ENCODE data around the gene LCA5L. TPM values are rescaled to one million over a fixed set of nuclear protein-coding genes. Genes with fewer than 3 reads are reported as not detected.
"Not testable (repeated sequence)": the region's sequence is repeated elsewhere in the genome, so short reads cannot be mapped to it uniquely, and the experiment has no call there.

The LCA5L gene
- total RNA-seq, 8 experiments from 2014 or later = 1.6 to 9.7 (median 3.3) TPM

DNA sequence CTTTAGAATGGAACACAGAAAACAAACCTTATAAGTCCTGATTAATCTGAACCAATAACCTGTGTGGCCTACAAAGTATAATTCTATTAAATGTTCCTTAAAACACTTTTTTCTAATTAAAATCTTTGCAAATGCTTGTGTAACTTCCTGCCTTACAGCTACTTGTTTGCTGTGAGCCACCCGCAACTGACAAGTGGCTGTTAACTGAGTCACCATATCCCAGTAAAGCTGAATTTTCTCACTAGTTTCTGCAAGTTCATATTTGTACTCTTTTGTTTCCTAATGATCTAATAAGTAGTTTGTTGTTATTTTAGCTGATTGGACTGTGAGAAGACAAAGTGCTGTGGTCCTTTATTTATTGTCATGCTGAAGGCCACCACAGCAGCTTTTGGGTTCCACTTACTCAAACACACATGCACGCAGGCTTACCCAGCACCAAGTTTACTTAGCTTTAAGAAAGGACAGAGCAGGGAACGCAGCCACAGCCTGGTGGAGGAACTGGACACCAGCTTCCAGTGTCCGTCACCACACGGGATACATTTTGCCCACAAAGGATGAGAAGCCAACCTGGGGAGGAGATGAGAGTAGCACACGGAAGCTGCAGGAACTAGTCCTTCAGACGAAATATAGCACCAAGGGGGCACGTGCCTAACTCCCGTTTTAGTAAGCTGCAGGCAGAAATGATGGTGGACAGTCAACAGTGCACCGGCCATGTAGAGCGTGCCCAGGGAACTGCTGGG lies 47.8 kb downstream of the LCA5L start:
- no peak overlapping the region for H3K27ac ChIP-seq
- H3K4me1 ChIP-seq (replicated peaks in 1 of 2) = no peaks in the 10 kb centered on the region
- H3K4me3 ChIP-seq = no peak overlapping the region
- in situ Hi-C loops (cut with MboI; ENCODE audit: low pct_unique_long_range_greater_than_20kb in 2 of 9, low sequenced_read_pairs in 9 of 9, unreplicated experiment in 9 of 9) = no loop called here
- 77 to 100% (median 86%) methylated on average over 1 to 11 of the region's 11 CpGs; no CpG with 5 or more reads in 1 of the 10 experiments for WGBS, 10 experiments
- no peak for ATAC-seq (replicated peaks in 6 of 8)

DNA sequence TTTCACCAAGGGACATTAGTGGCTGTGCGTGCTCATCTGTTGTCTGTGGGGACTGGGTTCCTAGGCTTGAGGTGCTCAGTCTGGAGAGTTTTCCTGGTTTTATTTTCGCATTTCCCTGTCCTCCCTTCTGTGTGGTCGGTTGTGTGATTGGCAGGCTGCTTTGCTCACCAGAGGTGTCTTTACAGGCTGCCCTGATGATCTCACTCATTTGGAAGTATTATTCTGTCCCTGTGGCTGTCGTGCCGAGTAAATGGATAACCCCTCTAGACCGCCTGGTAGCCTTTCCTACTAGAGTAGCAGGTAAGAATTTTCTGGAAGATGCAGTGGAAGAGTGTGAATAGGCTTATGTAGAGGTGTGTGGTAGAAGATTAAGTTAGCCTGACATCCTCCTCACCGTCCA lies 52.6 kb downstream of the LCA5L start:
- H3K4me1 ChIP-seq (replicated peaks in 1 of 2) = peaks cover 3 to 20% of the 10 kb centered on the region in 2 donors
- H3K27ac ChIP-seq = no peak overlapping the region
- in situ Hi-C loops (cut with MboI; ENCODE audit: low pct_unique_long_range_greater_than_20kb in 2 of 9, low sequenced_read_pairs in 9 of 9, unreplicated experiment in 9 of 9) = no loop called here
- 90 to 100% (median 100%) methylated on average over 1 to 2 of the region's 7 CpGs; no CpG with 5 or more reads in 7 of the 10 experiments for WGBS, 10 experiments
- ATAC-seq (replicated peaks in 6 of 8) = peak in 1 of 8 experiments; percentile 3
- H3K4me3 ChIP-seq = no peak overlapping the region

DNA sequence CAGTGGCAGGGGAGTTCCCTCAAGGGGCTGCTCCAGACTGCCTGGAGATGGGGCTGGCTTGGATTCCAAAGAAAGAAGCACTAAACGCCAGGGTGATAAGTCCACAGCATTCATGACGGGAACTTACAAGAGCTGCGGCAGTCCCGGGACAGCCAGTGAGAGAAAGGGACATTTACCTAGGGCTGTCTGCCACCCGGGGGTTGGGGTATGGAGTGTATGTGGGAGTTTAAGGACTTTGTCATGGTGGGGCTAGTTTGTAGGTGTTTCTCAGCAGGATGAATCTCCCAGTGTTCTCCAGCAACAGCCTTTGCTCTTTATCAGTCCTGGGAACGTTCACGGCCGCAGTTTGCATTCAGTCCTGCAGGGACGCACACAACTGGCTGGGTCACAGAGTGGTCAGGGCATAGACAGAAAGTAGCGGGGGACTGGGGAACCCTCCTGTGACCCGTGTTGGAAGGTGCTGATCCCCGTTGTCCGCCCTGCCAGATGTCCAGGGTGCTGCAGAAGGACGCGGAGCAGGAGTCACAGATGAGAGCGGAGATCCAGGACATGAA lies 55.3 kb downstream of the LCA5L start:
- H3K4me3 ChIP-seq = no peak overlapping the region
- no peak for ATAC-seq (replicated peaks in 6 of 8)
- peaks cover 7 to 20% of the 10 kb centered on the region in 2 donors for H3K4me1 ChIP-seq (replicated peaks in 1 of 2)
- H3K27ac ChIP-seq = no peak overlapping the region
- WGBS, 10 experiments = 67 to 100% (median 80%) methylated on average over 1 to 7 of the region's 16 CpGs; no CpG with 5 or more reads in 1 of the 10 experiments
- in situ Hi-C loops (cut with MboI; ENCODE audit: low pct_unique_long_range_greater_than_20kb in 2 of 9, low sequenced_read_pairs in 9 of 9, unreplicated experiment in 9 of 9) = no loop called here

DNA sequence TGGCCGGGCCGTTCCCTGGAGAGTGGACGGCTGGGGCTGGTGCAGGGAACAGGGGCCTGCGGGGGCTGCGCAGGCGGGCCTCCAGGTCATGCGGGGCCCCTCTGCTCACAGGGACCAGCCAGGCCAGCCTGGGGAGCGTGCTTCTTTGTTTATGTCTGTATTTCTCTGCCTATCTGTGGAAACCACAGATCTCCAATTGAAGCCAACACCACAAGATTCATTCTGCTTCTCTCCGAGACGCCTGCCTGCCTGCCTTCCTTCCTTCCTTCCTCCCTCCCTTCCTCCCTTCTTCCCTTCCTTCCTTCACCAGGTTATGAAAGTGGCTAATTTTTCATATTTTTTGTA lies 56.8 kb downstream of the LCA5L start:
- Histone ChIP-seq H3K4me3 (peak overlapping the region; percentile 26 to 46 (median 33)), H3K27ac (no peak overlapping the region), H3K4me1 (replicated peaks in 1 of 2) (peaks cover 7 to 20% of the 10 kb centered on the region in 2 donors)
- in situ Hi-C loops (cut with MboI; ENCODE audit: low pct_unique_long_range_greater_than_20kb in 2 of 9, low sequenced_read_pairs in 9 of 9, unreplicated experiment in 9 of 9) = no loop called here
- WGBS, 10 experiments = 20 to 87% (median 37%) methylated on average over 1 to 3 of the region's 10 CpGs; no CpG with 5 or more reads in 5 of the 10 experiments
- ATAC-seq (replicated peaks in 6 of 8) = no peak

DNA sequence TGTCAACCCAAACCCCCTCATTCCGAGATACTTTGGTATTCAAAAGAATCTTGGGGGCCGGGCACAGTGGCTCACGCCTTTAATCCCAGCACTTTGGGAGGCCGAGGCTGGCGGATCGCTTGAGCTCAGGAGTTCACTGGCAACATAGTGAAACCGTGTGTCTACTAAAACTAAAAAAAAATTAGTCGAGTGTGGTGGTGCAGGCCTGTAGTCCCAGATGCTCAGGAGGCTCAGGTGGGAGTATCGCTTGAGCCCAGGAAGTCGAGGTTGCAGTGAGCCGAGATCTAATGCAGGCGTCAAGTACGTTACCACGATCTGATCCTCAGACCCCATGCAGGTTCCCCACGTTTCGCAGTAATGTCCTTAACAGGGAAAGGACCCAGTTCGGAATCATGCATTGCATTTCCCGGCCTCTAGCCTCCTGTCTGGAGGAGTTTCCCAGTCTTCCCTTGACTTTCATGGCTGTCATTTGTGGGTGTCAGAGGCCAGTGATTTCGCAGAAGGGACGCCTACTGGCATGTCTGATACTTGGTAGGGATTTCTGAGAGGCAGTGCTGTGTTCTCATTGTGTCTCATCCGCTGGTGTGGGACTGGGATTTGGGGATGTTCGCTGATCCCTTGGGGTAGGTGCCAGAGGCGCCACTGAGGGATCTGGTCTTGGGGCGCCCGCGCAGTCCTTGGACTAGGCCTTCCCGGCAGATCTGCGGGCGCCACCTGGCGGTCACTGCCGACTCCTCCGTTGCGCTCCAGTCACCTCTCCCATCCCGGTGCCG lies 57.4 kb downstream of the LCA5L start:
- peak; percentile 68 to 88 (median 78) for ATAC-seq (replicated peaks in 6 of 8)
- H3K27ac ChIP-seq = no peak overlapping the region
- peaks cover 7 to 20% of the 10 kb centered on the region in 2 donors for H3K4me1 ChIP-seq (replicated peaks in 1 of 2)
- in situ Hi-C loops (cut with MboI; ENCODE audit: low pct_unique_long_range_greater_than_20kb in 2 of 9, low sequenced_read_pairs in 9 of 9, unreplicated experiment in 9 of 9) = no loop called here
- WGBS, 10 experiments = 0 to 72% (median 25%) methylated on average over 3 to 12 of the region's 35 CpGs; no CpG with 5 or more reads in 2 of the 10 experiments
- H3K4me3 ChIP-seq = peak overlapping the region; percentile 26 to 46 (median 33)

DNA sequence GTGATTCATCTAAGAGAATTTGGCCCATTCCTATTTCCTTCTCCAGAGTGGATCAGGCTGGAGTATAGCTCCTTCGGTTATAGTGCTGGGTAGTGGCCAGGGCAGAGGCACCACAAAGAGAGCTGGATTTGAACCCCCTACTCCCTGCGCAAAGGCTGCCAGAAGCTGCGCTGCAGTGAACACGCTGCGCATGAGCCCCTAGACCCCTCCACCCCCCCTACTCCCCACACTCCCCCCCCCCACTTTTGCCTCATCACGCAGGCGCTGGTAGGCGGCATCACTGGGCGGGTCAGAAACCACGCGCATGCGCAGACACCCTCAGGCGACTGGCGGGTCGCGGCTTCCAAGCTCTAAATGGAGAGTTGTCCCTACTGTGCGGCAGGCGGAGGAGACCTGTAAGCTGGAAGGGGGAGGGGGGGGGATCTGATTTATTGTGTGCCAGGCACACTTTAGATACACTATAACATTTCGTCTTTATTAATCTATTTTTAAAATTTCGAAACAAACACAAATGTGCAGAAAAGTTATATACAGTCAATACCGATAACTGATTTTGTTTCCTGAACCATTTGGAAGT lies 58.0 kb downstream of the LCA5L start:
- in situ Hi-C loops (cut with MboI; ENCODE audit: low pct_unique_long_range_greater_than_20kb in 2 of 9, low sequenced_read_pairs in 9 of 9, unreplicated experiment in 9 of 9) = no loop called here
- peak overlapping the region; percentile 26 to 46 (median 33) for H3K4me3 ChIP-seq
- peaks cover 7 to 20% of the 10 kb centered on the region in 2 donors for H3K4me1 ChIP-seq (replicated peaks in 1 of 2)
- peak; percentile 33 to 75 (median 44) for ATAC-seq (replicated peaks in 6 of 8)
- WGBS, 10 experiments = 0 to 67% (median 1%) methylated on average over 1 to 11 of the region's 21 CpGs; no CpG with 5 or more reads in 4 of the 10 experiments
- H3K27ac ChIP-seq = no peak overlapping the region

DNA sequence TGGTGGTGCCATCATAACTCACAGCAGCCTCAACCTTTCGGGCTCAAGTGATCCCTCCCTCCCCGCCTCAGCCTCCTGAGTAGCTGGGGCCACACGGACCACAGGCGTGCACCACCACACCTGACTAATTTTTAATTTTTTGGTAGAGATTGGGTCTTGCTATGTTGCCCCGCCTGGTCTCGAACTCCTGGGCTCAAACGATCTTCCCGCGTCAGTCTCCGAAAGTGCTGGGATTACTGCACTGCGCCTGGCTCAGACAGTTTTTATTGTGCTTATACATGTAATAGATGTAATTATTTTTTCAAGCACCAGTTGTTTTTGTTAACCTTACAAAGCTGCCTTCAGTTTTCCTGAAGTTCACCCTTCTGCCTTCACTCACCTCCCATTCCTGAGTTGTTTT lies 58.7 kb downstream of the LCA5L start:
- no peak overlapping the region for H3K27ac ChIP-seq
- H3K4me1 ChIP-seq (replicated peaks in 1 of 2) = peaks cover 7 to 17% of the 10 kb centered on the region in 2 donors
- in situ Hi-C loops (cut with MboI; ENCODE audit: low pct_unique_long_range_greater_than_20kb in 2 of 9, low sequenced_read_pairs in 9 of 9, unreplicated experiment in 9 of 9) = no loop called here
- 88 to 100% (median 100%) methylated on average over 1 to 9 of the region's 11 CpGs; no CpG with 5 or more reads in 2 of the 10 experiments for WGBS, 10 experiments
- no peak overlapping the region for H3K4me3 ChIP-seq
- ATAC-seq (replicated peaks in 6 of 8) = no peak

DNA sequence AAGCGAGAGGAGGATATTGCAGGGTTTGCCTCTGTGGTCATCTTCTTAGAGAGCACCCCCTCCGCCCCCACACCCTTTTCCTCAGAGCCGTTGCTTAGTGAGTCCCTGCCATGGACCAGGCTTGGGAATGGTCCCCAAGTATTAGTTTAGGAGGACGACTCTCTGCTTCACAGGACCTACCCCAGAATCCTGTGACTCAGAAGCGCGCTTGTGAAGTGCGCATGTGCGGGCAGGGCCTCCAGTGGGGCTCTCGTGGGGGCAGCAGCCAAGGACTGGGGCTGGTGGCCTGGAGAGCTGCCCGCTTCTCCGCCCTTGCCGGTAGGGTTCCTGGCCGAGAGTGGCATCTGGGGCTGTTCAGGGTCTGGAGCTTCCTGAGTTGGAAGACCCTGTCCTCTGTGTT lies 59.4 kb downstream of the LCA5L start:
- Histone ChIP-seq H3K4me3 (peak overlapping the region in 3 of 5 donors; percentile 13 to 38 (median 26)), H3K27ac (peak overlapping the region in 1 of 2 donors; percentile 86), H3K4me1 (replicated peaks in 1 of 2) (peaks cover 12 to 19% of the 10 kb centered on the region in 2 donors)
- ATAC-seq (replicated peaks in 6 of 8) = peak in 5 of 8 experiments; percentile 23 to 49 (median 31)
- 10 to 73% (median 31%) methylated on average over 1 to 7 of the region's 13 CpGs; no CpG with 5 or more reads in 3 of the 10 experiments for WGBS, 10 experiments
- in situ Hi-C loops (cut with MboI; ENCODE audit: low pct_unique_long_range_greater_than_20kb in 2 of 9, low sequenced_read_pairs in 9 of 9, unreplicated experiment in 9 of 9) = no loop called here

DNA sequence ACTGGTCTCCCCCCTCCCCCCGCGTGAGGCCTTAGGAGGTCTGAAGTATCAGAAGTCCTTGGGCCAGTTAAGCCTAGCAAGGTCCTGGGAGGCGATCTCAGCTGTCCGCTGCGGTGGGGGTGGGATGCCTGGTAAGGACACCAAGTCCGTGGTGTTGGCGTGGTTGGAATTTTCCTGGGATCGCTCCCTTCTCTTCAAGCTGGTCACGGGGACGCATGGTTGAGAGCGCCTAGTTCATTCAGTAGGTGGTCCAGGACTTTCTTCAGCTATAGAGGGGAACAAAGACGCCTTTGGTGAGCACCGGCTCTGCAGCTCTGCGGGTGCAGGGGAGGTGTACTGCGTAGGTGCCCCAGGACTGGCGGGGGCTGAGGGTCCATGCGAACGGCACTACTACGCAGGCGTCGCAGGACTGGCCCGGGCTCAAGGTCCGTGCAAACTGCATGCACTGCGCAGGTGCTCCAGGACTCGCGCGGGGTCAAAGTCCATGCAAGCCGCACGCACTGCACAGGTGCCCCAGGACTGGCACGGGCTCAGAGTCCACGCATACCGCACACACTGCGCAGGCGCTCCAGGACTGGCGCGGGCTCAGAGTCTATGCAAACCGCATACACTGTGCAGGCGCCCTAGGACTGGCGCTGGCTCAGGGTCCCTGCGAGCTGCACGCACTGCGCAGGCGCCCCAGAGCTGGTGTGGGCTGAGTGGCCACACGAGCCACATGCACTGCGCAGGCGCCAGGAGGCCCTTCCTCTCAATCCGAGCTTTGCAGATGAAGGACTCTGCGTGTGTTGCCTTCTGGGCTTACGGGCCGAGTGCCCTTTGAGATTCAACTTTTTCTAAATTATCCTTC lies 60.1 kb downstream of the LCA5L start:
- peaks cover 14 to 20% of the 10 kb centered on the region in 2 donors for H3K4me1 ChIP-seq (replicated peaks in 1 of 2)
- 31 to 87% (median 81%) methylated on average over 3 to 17 of the region's 50 CpGs; no CpG with 5 or more reads in 5 of the 10 experiments for WGBS, 10 experiments
- in situ Hi-C loops (cut with MboI; ENCODE audit: low pct_unique_long_range_greater_than_20kb in 2 of 9, low sequenced_read_pairs in 9 of 9, unreplicated experiment in 9 of 9) = no loop called here
- ATAC-seq (replicated peaks in 6 of 8) = peak in 7 of 8 experiments; percentile 10 to 81 (median 60)
- H3K27ac ChIP-seq = peak overlapping the region in 1 of 2 donors; percentile 86
- H3K4me3 ChIP-seq = peak overlapping the region in 3 of 5 donors; percentile 13 to 38 (median 26)

DNA sequence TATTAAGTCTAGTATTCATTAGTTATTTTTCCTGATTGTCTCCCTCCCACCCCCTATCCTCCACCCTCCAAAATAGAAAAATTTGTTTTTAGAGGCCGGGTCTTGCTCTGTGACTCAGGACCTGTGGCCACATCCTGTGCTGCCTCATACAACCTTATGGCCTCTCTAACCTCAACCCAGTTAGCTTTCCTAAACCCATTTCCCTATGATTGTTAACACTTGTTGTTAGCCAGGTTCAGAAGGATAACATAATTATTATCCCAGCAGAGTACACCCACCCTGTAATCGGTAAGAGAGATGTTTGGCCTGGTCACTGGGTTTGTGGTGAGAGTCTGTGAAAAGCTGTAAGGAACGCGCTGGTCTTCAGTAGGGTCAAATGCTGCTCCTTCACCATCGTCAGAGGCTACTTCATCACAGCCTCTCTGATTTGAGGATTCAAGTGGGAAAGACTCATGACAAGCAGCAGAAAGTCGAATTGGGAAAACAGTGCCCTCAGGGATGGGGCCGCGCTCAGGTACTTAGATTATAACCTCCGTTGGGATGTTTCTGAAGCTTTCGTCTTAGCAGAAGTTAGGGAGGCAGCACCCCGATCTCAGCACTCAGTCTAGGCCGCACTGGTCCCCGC lies 60.8 kb downstream of the LCA5L start:
- ATAC-seq (replicated peaks in 6 of 8) = no peak
- in situ Hi-C loops (cut with MboI; ENCODE audit: low pct_unique_long_range_greater_than_20kb in 2 of 9, low sequenced_read_pairs in 9 of 9, unreplicated experiment in 9 of 9) = no loop called here
- WGBS, 10 experiments = 71 to 100% (median 87%) methylated on average over 1 to 7 of the region's 13 CpGs; no CpG with 5 or more reads in 1 of the 10 experiments

DNA sequence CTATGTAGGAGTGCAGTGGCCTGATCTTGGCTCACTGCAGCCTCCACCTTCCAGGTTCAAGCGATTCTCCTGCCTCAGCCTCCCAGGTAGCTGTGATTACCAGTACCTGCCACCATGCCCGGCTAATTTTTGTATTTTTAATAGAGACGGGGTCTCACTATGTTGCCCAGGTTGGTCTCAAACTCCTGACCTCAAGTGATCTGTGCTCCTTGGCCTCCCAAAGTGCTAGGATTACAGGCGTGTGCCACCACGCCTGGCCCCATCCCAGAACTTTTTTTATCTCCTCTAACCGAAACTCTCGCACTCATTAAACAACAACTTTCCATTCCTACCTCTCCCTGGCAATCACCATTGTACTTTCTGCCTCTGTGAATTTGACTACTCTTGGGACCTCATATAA lies 63.5 kb downstream of the LCA5L start:
- H3K4me1 ChIP-seq (replicated peaks in 1 of 2); ATAC-seq (replicated peaks in 6 of 8); H3K4me3 ChIP-seq; H3K27ac ChIP-seq; in situ Hi-C loops (cut with MboI; ENCODE audit: low pct_unique_long_range_greater_than_20kb in 2 of 9, low sequenced_read_pairs in 9 of 9, unreplicated experiment in 9 of 9): not testable (repeated sequence)
- 80 to 100% (median 93%) methylated on average over 1 to 6 of the region's 7 CpGs; no CpG with 5 or more reads in 2 of the 10 experiments for WGBS, 10 experiments

More for the DNA sequence above, 60.8 kb downstream of the LCA5L start:
- H3K4me3 ChIP-seq = no peak overlapping the region
- peaks cover 14 to 15% of the 10 kb centered on the region in 2 donors for H3K4me1 ChIP-seq (replicated peaks in 1 of 2)
- H3K27ac ChIP-seq = peak overlapping the region in 1 of 2 donors; percentile 68
